GM19468 (cell line): ENCODE results near the gene OR51E2.
A peak's percentile ranks its signal among the peaks of the same experiment; 100 is the strongest.
"Not testable (repeated sequence)": the region's sequence is repeated elsewhere in the genome, so short reads cannot be mapped to it uniquely, and the experiment has no call there.

ENCODE experiments used
- ATAC-seq: cut with Tn5 transposase; IDR thresholded peaks from one replicate; pipeline ENCODE4 v1.9.1; 2021; ENCODE audit warnings: mild to moderate bottlenecking, moderate library complexity, moderate number of reproducible peaks; ENCODE audit not compliant: unreplicated experiment; ENCODE audit errors: extremely low read depth

The OR51E2 gene, protein sequence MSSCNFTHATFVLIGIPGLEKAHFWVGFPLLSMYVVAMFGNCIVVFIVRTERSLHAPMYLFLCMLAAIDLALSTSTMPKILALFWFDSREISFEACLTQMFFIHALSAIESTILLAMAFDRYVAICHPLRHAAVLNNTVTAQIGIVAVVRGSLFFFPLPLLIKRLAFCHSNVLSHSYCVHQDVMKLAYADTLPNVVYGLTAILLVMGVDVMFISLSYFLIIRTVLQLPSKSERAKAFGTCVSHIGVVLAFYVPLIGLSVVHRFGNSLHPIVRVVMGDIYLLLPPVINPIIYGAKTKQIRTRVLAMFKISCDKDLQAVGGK

DNA sequence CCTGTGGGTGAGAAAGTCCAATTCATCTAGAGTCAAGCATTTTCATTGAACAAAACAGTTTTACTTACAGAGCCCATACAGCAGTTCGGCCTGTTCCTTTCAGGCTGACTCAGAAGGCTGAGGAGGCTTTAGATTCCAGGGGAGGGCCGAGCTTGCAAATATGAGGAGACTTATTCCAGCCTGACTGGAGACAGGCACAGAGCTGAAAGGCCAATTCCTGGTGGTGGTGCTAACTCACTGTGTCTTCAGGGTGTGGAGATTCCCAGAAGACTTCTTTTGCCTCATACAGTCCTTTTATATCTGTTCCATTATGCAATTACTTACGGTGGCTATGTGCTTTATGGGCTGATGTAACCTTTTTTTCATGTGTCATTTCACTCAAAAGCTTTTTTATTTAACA, at the start of gene OR51E2:
TSS of gene OR51E2 (minus strand) at position 269 of the 400 bp plus-strand sequence. CDS start 15,142 bp downstream, outside the sequence.
- ATAC-seq, result no peak

DNA sequence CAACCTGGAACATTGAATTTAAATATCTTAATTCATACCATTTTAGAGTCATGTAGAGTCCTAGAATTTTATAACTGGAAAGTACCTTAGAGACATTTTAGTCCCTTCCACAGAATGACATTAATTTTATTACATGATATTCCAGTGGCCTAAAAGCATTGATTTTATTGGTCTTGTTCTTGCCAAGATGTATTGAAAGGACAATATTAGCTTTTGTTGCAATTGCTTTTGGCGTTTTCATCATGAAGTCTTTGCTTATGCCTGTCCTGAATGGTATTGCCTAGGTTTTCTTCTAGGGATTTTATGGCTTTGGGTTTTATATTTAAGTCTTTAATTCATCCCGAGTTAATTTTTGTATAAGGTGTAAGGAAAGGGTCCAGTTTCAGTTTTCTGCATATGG, 43.1 kb upstream of the OR51E2 start:
- ATAC-seq, result no peak

DNA sequence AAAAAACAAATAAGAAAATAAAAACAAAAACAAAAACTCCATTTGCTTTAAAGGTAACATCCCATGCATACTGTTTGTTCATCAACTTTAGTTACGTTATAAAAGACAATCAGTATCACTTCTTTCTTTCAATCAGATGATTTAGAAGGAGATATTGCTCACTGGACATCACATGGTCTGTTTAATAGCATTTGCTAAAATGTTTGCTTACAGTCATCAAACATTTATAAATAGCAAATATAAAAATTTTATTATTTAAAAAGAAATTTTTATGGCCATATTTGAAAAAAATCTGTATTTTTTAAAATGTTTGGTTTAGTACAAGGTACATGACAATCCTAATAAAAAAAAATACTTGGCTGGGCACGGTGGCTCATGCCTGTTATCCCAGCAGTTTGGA, 29.5 kb upstream of the OR51E2 start:
- no peak for ATAC-seq

DNA sequence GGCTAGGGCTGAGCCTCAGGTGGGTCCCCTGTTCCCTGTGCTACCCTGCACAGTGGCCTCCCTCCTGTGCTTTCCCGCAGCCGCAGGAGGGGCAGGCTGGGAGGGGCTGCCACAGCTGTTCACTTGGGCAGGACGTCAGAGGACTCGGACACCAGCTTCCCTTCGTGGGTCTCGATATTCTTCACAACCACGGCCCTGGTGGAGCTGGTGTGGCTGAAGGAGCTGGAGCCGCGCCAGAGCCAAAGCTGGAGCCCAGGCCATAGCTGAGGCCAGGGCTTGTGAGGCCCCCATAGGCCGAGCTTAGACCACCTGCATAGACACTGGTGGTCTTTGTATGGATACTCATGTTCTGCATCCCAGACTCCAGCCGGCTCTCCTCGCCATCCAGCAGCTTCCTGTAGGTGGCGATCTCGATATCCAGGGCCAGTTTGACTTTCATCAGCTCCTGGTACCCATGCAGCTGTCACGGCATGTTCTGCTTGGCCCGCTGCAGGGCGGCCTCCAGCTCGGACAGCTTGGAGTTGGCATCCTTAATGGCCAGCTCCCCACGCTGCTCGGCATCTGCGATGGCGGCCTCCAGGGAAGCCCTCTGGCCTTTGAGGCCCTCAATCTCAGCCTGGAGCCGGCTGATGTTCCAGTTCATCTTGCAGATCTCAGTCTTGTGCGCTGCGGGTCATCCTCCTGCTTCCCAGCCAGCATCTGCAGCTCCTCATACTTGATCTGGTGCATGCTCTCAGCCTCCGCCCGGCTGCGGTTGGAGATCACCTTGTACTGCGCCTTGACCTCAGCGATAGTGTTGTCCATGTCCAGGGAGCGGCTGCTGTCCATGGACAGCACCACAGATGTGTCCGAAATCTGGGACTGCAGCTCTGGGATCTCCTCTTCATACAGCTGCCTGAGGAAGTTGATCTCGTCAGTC, 25.2 kb upstream of the OR51E2 start:
- not testable (repeated sequence) for ATAC-seq

DNA sequence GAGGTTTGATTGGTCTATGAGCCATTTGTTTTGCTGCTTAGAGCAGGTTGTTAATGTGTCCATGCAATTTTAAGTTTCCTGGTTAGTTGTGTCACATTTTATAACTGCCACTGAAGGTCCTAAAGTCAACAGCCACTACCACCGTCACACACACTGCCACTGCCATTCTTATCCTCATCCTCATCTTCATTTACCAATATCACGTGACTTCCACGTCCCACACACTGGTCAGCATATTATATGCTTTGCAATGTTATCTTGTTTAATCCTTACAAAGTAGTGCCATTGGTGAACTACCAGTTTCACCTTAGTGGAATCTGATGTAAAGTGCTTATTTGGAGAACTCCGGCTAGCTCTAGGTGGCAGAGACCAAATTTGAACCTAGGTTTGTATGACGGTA, 16.6 kb upstream of the OR51E2 start:
- no peak for ATAC-seq

DNA sequence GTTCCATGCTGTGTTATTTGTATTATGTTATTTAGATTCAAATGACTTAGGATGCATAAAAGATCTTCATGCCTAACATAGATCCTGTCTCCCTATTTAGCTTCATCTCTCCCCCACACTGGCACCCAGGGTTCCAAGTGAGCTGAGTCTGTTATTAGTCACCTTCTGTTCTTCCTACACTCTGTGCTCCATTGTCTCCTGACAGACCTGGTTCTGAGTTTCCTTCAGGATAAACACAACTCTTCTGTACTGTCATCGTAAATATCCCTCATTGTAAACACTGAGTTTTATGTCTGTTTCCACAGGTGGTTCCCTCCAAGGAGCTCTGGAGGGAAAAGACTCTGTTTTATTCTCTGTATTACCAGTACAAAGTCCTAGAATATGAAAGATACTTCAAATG, 15.6 kb upstream of the OR51E2 start:
- no peak for ATAC-seq

DNA sequence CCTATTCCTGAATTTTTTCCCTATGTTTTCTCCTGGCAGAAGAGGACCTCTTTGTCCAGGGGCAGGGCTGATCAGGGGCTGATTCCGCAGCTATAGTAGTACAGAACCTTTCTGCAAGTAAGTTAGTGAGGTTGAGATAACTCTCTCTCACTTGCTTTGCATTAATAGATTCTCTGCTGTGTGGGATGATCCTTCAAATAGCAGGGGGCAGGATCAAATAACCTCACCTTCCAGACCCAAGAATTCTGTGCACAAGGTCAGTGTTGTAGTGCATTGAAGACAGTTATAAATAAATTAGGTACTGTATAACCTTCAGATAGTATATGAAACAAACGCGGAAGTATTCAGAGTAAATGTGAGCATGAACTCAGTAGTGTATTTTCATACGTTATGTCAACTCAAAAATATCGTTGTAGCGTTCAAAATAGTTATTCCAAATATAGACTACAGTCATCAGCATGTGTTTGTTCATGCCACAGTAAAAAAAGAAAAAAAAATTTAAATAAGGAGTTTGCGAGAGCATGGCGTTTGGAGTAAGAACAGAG, 7.2 kb upstream of the OR51E2 start:
- no peak for ATAC-seq

DNA sequence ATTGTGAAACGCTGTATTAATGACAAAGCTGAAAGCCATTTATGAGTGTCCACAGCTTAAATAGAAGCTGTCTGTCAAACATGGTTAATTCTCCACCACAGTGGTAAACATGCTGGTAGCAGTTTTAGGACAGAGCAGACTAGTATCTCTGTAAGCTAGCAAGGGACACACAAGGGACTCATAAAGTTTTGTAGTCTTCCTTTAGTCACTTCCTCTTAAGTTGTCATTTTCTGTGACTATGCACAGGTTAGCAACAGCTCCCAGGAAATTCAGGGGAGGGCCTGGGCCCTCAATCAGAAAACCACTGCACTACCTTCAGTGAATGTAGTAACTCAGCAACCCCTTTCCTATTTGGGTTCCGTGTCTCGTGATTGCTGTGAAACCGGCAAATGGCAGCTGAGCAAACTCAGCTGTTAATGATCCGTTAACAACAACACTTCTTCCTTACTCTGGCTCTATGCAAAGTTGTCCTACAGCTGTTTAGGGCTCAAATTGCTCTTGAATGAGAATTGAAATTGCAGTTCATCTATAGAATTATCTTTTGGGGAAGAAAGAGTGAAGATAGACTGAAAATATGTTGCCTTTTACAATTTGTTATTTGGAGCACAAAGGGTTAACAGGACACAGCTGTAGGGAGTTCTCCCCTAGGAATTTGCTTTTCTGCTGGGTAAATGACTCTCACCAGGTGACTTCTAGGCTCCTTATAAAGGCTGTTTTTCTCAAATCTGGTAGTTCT, 6.6 kb upstream of the OR51E2 start, which contains the start of gene MMP26:
TSS of gene MMP26 (plus strand) at position 731 of the 736 bp plus-strand sequence.
- ATAC-seq, result peak; percentile 85

DNA sequence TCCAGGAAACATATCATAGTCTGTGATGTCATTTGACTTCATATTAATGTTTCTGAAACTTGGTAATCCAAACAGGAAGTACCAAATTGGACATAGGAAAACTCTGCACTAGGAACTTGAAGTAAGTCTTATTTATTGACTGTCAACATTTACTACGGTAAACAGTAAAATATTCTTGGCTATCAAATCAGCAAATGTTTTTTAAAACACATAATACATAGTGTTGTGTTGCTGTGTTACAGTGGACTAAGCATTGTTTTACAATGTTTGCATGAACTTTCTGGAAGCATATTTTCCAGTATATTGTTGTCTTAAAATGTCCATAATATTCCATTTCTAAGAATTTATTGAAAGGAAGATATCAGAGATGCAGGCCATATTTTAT, 2.8 kb upstream of the OR51E2 start:
- no peak for ATAC-seq

DNA sequence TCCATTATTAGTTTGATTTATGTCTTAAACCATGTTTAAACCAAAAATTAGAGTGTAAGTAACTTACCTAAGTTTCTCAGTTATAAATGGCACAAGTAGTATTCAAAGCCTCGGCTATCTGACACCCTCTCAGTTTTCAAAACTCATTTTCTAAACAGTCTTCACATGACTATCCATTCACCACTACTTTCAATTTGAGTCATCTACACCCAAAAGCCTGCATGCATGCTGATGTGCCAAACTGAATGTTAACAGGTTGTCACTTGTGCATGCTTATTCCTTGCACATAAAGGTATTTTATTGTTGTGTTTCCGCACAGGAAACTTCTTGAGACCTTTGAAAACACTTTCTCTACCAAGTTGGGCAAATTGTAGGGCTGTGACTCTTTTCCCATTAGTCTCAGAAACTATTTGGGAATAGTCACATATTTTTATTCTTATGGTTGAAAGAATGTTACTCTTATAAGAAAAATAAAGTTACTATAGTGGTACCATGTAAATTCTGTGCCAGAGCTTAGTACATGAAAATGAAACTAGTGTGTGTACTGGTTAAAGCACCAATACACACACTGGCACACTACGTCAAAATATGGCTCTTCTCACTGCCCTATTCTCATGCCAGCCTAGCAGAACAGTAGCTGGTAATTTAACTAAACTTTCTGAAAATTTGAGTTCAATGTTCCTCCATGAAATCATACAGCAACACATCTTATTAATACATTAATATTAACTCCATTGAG, 2.2 kb upstream of the OR51E2 start:
- ATAC-seq, result peak; percentile 46

DNA sequence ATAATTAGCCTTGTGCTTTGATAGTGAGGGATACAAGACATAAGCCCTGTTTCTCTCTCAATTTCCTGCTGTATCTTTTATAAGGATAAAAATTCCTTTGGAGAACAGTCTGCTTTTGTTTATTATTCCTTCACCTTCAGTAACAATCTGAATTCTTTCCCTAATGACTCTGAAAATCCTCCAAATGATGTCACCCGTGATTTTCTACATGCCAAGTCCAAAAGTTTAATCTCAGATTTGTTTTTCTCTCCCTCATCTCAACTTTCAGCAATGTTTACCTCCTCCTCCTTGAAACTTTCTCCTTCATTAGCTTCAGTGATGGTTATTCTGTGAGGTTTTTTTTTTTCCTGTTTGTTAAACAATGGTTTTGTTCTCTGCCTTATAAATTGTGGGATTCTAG, 2.2 kb downstream of the OR51E2 start:
- no peak for ATAC-seq

DNA sequence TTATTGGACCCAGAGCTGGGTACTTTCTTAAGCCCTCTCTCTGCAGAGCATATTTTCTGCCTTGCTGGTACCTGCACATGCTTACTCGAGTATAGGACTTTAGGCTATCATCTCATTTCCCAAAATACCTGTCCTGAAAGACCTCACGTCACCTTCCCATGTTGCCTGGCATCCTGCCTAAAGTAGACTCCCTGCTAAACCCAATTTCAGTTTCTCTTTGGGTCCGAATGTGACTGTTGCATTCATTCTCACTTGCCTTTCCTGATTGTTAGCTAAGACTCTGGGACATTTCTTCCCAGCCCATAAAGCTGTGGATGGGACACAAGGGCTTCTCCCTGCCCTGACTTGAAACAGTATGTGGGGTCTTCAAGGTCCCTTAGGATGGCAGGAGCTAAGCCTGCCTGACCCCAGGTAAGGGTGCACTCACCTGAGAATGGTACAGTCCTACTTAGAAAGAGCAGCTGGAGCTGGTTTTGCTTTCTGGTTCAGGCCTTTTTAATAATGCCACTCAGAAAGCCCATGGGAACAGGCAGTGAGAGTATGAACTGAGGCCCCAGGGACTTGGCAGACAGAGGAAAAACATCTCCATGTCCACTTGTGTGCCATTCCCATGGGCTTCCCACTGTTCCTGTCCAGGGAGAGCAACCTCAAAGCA, 12.9 kb downstream of the OR51E2 start:
- ATAC-seq, result no peak

DNA sequence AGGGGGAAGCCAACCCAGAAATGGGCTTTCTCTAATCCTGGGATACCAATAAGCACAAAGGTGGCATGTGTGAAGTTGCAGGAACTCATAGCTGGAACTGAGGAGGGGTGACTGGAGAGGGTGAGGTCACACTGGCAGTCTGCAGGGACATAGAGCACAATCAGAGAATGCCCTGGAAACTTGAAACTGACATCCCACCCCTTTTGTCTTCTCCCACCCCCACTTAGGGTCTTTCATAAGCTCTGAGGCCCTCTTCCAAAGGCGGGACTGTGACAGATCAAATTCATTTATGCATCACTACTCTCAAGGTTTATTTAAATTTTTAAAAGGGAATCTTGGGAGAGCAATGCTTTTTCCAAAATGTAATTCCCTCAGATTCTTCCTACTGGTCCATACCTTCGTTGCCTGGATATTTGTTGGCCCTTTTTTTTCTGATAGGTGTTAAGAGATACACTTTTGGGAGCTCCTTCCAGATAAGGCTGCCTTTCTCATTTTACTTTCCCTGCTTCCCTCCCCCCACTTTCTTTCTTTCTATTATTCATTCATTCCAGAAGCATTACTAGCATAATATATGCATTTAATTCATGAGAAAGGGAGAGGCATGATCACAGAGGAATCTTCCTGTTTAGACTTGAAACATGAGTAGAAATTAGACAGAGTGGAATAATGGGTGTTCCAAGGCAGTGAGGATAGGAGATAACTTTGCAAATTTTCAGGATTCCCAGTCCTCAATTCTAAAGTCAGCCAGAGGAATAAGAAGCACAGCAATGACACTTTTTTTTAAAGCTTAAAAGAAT, 14.8 kb downstream of the OR51E2 start:
- ATAC-seq, result no peak

DNA sequence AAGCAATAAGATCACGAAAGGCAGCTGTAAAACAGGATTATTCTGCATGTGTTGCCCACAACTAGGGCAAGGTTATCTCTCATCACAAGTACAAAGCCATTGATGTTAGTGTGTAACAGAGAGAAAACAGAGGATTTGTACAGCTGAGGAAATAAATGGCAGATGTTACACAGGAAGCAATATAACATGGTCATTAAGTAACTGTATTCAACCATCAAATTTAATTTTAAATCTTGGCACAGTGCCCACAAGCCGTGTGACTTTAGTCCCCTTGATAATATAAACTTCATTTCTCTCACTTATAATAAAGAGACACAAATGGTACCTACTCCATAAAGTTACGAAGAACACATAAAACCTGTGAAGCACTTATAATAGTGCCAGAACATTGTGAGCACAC, 17.3 kb downstream of the OR51E2 start:
- ATAC-seq, result no peak

DNA sequence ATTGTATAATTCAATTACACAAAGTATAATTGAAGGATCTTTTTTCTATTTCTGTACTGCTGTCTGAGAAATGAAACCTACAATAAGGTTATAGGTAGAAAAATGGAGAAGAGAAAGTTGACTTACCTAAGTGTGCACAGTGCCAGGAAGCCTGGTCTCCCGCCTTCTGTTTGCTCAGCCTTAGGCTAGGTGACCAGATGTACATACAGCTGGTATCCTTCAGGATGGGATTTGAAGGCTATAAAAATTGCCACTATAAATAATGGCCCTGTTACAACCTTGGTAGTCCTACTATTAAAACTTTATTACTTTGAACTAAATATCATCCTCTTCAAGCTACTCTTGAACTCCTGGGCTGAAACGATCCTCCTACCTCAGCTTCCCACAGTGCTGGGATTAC, 19.7 kb downstream of the OR51E2 start:
- ATAC-seq, result no peak

DNA sequence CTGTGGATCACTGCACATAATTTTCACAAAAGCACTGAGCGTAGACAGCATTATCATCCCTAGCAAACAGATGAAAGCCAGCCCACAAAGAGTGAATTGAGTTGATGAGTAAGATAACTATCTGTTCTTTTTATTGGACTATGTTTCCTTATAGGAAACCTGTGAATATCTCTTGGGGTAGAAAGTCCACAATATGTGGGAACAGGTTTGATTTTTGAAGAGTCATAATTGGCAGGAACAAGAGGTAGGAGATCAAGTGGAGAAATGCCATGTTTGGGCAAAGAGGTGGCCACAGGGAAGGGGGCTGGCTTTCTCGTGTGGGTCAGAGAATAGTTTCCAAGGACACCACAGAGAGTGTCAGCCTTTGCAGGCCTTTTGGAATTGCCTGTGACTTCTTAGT, 23.9 kb downstream of the OR51E2 start:
- no peak for ATAC-seq

DNA sequence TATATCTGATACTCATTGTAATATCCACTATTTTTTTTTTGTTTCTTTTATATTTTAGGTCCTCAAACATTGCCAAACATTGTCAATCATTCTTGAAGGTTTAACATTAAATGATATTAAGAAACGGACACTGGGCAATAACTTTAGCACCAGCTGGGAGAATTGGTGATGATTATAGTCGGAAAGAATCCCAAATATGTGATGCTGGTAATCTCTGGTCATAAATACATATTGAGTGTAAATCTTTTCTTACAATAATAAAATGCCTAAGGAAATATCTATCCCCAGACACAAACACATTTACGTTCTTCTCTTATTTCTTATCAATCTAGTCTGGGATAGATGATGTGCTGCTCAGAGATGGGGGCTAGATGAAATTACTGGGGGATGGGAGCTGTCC, 25.2 kb downstream of the OR51E2 start:
- no peak for ATAC-seq

DNA sequence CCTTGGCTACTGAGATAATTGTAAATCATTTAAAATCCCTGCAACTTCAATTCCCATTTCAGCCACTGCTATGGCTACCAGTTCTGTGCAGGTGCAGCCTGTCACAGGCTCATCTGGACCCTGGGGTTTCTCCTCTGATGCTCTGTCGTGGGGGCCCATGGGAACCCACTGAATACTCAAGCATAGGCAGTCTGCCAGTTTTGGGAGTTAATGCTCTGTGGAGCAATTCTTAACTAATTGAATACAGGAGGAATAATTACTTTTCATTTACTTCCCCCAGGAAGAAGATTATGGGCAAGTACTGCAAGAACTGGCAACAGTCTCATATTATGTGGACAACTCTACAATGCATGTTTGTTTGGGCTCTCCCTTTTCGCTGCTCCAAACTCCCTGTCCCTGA, 25.9 kb downstream of the OR51E2 start:
- ATAC-seq, result no peak
